Measurements from ENCODE around the gene KCNJ6.

KCNJ6 gene

DNA sequence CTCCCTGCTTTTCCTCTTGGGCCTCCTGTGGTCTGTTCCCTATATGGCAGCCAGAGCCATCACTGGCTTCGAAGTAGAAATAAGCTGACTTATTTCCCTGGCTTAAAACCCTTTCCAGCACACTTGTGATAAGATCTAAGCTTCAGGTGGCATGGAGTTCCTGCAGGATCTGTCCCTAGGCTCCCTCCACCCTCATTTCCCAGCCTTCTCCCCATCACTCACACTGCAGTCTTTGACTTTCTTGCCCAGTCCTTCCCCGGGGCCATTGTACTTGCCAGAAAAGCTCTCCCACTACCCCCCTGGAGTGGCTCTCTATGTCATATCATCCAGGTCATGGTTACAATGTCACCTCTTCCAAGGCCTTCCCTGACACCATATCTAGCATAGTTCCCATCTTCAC lies 55.8 kb downstream of the KCNJ6 start:
- DNase-seq (ENCODE audit: insufficient read length, low spot score) (no peak), FAIRE-seq (no peak)
- TF ChIP-seq POLR2A (IDR thresholded peaks at IDR 0.05; ENCODE audit: low read depth, low read length) (no peak), TAF1 (IDR thresholded peaks at IDR 0.05; ENCODE audit: low read depth, low read length) (no peak), POLR2AphosphoS5 (IDR thresholded peaks at IDR 0.05; ENCODE audit: low read depth, low read length) (no peak), POU2F2 (IDR thresholded peaks at IDR 0.05; ENCODE audit: low read depth, low read length) (no peak), PAX5 (IDR thresholded peaks at IDR 0.05; ENCODE audit: insufficient read depth, low read length, severe bottlenecking) (no peak), SPI1 (IDR thresholded peaks at IDR 0.05; ENCODE audit: low read depth, low read length) (no peak)

DNA sequence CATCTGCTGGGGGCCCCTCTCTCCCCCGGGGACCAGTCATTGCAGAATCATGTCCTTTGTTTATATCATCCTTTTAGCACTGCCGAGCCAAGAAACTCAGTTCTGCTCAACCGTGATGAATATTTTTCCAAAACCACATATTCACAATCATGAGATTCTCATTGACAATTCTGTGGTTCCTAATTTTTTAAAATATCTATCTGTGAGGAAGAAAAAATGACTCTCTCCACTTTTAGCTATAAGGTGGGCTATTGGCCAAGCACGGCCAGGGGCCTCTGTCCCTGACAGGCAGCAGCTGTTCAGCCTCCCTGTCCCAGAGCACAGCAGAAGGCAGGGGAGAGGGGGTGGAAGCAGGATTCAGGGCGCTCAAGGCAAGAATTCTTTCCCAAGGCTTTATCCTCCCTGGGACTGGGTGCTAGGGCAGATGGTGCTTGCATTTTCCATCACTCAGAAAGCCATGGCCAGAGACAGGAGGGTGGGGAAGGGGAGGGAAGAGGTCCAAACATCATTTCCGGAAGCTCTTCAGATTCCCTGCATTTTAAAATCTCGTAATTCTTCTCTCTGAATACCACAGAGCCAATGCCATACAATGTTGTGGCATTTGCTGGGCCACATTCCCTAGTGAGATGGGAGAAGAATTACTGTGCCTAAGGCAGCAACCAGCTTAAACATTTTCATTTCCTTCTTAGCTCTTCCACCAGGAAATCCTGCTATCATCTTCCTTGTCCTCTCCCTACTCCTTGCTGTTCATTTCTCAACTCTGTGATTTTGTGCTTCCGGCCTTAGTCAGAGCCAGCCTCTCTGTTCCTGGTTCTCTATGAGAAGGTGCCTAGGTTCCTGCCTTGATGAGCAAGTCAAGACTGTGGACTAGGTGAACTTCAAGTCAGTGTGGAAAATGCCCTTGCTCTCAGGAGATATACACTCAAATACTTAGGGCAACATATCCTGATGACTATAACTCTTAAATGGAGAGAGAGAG lies 60.3 kb downstream of the KCNJ6 start:
- FAIRE-seq (no peak), DNase-seq (ENCODE audit: insufficient read length, low spot score) (no peak)
- TF ChIP-seq SPI1 (IDR thresholded peaks at IDR 0.05; ENCODE audit: low read depth, low read length) (no peak), POLR2A (IDR thresholded peaks at IDR 0.05; ENCODE audit: low read depth, low read length) (no peak), POLR2AphosphoS5 (IDR thresholded peaks at IDR 0.05; ENCODE audit: low read depth, low read length) (no peak), TAF1 (IDR thresholded peaks at IDR 0.05; ENCODE audit: low read depth, low read length) (no peak), POU2F2 (IDR thresholded peaks at IDR 0.05; ENCODE audit: low read depth, low read length) (no peak), PAX5 (IDR thresholded peaks at IDR 0.05; ENCODE audit: insufficient read depth, low read length, severe bottlenecking) (no peak)

DNA sequence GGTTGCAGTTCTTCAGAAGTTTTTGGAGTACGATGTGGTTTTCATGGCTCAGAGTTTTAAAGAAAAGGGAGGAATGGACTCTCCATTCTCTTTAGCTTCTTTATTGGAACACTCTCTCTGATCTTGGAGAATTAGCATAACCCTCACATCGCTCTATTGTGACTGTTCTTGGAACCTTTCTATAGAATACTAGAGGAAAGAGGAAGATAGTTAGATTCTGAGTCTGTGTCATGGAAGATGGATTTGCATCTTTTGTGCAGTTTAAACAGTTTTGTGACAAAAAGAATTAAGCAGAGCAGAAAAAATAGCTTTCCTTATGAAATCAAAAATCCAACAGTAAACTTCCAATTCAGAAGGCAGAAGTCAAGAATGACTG lies 61.0 kb downstream of the KCNJ6 start:
- FAIRE-seq (no peak), DNase-seq (ENCODE audit: insufficient read length, low spot score) (no peak)
- no peak for TF ChIP-seq PAX5 (IDR thresholded peaks at IDR 0.05; ENCODE audit: insufficient read depth, low read length, severe bottlenecking)
- TF ChIP-seq POU2F2 (IDR thresholded peaks at IDR 0.05; ENCODE audit: low read depth, low read length), result no peak
- no peak for TF ChIP-seq TAF1 (IDR thresholded peaks at IDR 0.05; ENCODE audit: low read depth, low read length)
- no peak for TF ChIP-seq POLR2A (IDR thresholded peaks at IDR 0.05; ENCODE audit: low read depth, low read length)
- TF ChIP-seq SPI1 (IDR thresholded peaks at IDR 0.05; ENCODE audit: low read depth, low read length), result no peak
- no peak for TF ChIP-seq POLR2AphosphoS5 (IDR thresholded peaks at IDR 0.05; ENCODE audit: low read depth, low read length)

DNA sequence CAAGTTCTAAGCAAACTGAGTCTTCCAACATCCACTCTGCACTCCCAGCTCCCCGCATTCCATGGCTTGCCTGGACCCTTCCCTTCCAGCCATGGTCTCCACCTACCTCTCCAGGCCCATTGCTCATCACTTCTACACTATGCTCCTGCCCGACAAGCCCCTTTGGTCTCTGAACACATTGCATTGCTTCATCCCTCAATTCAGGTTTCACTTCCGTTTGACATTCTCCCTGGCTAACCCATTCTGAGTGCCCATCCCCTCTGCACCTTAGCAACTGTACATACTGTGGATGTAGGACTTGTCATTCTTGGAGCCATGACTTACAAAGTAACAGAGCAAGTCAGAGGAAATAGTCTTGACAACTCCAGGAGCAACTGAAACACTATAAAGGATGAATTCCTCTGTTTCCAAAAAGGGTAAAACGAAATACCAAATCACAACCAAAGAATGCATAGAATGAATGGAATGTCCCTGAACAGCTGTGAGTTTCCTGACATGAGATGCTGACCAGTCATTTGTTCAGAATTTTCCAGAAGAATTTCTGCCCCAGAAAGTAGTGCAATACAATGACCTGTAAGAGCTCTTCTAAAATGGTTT lies 66.7 kb downstream of the KCNJ6 start:
- DNase-seq (ENCODE audit: insufficient read length, low spot score) (no peak), FAIRE-seq (no peak)
- TF ChIP-seq POLR2A (IDR thresholded peaks at IDR 0.05; ENCODE audit: low read depth, low read length) (no peak), SPI1 (IDR thresholded peaks at IDR 0.05; ENCODE audit: low read depth, low read length) (no peak), TAF1 (IDR thresholded peaks at IDR 0.05; ENCODE audit: low read depth, low read length) (no peak)

DNA sequence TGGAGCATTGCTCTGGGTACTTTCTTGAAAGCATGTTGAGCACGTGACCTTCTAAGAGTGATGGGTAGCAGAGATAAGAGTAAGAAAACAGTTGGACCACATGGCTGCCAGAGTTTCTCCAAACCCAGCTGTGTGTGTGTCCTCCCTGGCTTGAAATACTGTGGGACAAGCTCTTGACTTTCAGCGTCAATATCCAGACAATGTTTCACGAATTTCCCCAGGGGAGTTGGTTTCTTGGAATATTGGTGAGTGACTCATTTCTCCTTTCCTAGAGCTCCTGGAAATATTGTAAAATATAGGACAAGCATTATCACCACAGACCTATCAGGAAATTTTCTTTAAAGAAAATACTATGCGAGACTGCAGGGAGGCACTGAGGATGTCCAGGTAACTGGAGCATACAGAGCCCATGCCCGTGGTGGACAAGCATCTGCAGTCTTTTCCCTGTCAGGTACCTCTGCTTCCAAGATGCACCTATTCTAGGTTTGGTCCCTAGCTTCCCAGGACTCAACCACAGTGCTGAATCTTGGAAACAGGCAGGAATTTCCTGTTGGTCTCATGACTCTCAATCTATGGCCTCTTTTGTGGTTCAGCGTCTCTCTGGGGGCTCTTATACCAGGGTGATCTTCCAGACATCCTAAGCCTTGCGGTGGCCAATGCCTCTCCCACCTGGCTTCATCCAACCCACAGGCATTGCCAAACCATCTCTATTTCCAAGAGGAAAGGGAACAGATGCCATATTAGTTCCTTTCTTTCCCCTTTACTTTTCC lies 67.4 kb downstream of the KCNJ6 start:
- FAIRE-seq (no peak), DNase-seq (ENCODE audit: insufficient read length, low spot score) (no peak)
- TF ChIP-seq POU2F2 (IDR thresholded peaks at IDR 0.05; ENCODE audit: low read depth, low read length) (no peak), SPI1 (IDR thresholded peaks at IDR 0.05; ENCODE audit: low read depth, low read length) (no peak), POLR2AphosphoS5 (IDR thresholded peaks at IDR 0.05; ENCODE audit: low read depth, low read length) (no peak), PAX5 (IDR thresholded peaks at IDR 0.05; ENCODE audit: insufficient read depth, low read length, severe bottlenecking) (no peak), POLR2A (IDR thresholded peaks at IDR 0.05; ENCODE audit: low read depth, low read length) (no peak), TAF1 (IDR thresholded peaks at IDR 0.05; ENCODE audit: low read depth, low read length) (no peak)

DNA sequence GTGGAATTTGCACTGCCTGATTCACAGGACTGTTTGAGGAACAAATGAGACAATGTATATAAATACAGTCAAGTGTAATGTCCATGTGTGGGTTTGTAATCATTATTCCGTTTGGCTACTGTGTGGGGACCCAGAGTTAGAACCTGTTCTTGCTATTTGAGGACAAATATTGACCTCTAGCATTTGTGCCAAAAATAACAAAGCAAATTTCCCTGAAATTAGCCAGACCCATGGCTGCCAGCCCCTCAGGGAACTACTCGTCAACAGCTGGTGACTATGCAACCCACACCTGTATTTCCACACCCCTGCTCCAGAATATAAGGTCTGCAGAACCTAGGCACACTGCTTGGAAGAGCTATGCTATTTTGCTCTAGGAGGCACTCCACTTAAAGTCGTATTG lies 70.7 kb downstream of the KCNJ6 start:
- DNase-seq (ENCODE audit: insufficient read length, low spot score), result no peak
- no peak for FAIRE-seq
- TF ChIP-seq TAF1 (IDR thresholded peaks at IDR 0.05; ENCODE audit: low read depth, low read length), result no peak
- TF ChIP-seq POU2F2 (IDR thresholded peaks at IDR 0.05; ENCODE audit: low read depth, low read length), result no peak
- TF ChIP-seq POLR2A (IDR thresholded peaks at IDR 0.05; ENCODE audit: low read depth, low read length), result no peak
- no peak for TF ChIP-seq PAX5 (IDR thresholded peaks at IDR 0.05; ENCODE audit: insufficient read depth, low read length, severe bottlenecking)
- no peak for TF ChIP-seq POLR2AphosphoS5 (IDR thresholded peaks at IDR 0.05; ENCODE audit: low read depth, low read length)
- no peak for TF ChIP-seq SPI1 (IDR thresholded peaks at IDR 0.05; ENCODE audit: low read depth, low read length)

DNA sequence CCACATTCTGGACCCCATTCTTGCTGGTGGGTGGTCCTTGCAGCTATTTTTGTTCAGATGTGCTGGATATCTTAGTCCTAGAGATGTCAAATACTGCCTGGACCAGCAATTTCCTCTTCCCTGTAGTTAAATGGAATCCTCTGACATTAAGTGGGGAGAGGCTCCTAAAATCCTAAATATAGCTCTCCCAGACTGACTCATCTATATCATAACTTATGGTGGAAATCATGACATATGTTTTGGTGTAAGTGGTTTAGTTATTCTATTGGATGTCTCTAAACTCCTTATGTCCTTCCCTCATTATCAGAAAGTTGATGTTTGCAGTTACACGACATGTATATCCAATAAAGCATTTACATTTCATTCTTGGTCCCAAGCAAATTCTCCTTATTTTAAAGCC lies 73.1 kb downstream of the KCNJ6 start:
- no peak for FAIRE-seq
- TF ChIP-seq PAX5 (IDR thresholded peaks at IDR 0.05; ENCODE audit: insufficient read depth, low read length, severe bottlenecking) (no peak), TAF1 (IDR thresholded peaks at IDR 0.05; ENCODE audit: low read depth, low read length) (no peak), POLR2AphosphoS5 (IDR thresholded peaks at IDR 0.05; ENCODE audit: low read depth, low read length) (no peak), POU2F2 (IDR thresholded peaks at IDR 0.05; ENCODE audit: low read depth, low read length) (no peak), SPI1 (IDR thresholded peaks at IDR 0.05; ENCODE audit: low read depth, low read length) (no peak), POLR2A (IDR thresholded peaks at IDR 0.05; ENCODE audit: low read depth, low read length) (no peak)
- no peak for DNase-seq (ENCODE audit: insufficient read length, low spot score)

DNA sequence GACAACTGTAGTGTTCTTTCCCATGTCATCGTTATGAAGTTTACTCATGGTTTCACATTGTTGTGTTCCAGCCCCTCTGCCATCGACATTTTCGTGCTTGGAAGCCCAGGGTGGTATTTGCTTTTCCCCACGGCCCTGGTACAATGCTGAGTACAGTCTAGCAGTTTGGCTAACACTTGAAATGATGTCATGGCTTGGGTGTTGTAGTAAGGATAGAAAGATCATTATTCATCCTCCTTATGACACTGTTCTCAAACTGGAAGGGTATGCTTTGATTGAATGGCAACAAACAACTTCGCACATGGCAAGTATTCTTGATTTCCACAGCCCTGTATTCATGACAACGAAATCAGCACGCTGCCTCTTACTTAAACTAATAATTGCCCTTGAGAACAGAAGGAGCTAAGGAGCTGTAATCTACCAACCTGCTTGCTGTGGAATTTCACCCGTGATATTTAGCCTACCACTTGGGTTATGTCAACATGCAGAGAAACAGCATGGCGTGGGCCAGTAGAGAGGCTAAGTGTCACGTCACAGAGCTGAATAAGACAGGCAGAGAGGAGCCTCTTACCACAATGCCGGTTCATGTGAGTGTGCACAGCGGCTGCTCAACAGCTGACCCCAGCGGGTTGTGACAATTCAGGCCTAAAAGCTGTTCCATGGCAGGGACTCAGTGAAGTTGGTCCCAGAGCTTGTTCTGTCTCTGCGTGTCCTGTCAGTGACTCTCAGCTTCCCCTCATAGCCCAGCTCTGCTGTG lies 73.9 kb downstream of the KCNJ6 start:
- no peak for FAIRE-seq
- TF ChIP-seq POLR2AphosphoS5 (IDR thresholded peaks at IDR 0.05; ENCODE audit: low read depth, low read length) (no peak), TAF1 (IDR thresholded peaks at IDR 0.05; ENCODE audit: low read depth, low read length) (no peak), POU2F2 (IDR thresholded peaks at IDR 0.05; ENCODE audit: low read depth, low read length) (no peak), SPI1 (IDR thresholded peaks at IDR 0.05; ENCODE audit: low read depth, low read length) (no peak), POLR2A (IDR thresholded peaks at IDR 0.05; ENCODE audit: low read depth, low read length) (no peak), PAX5 (IDR thresholded peaks at IDR 0.05; ENCODE audit: insufficient read depth, low read length, severe bottlenecking) (no peak)
- no peak for DNase-seq (ENCODE audit: insufficient read length, low spot score)

Data from GM12891 (cell line).